MM.1S (cell line): ENCODE data around the gene RABEP2.

Experiments used
- DNase-seq: peaks from one replicate; pipeline ENCODE4 v3.0.0-alpha.2; 2015
- H2AFZ ChIP-seq: fragments of 300-600 bp; sonication (generic); 2 replicates; pipeline ENCODE4 v1.6.0; 2016; ENCODE audit warnings: antibody characterized with exemption, low read length
- H3F3A ChIP-seq: fragments of 300-600 bp; sonication (generic); 2 replicates; pipeline ENCODE4 v1.6.1; 2016; ENCODE audit warnings: mild to moderate bottlenecking, antibody characterized with exemption, low read length, moderate library complexity, mixed read lengths; ENCODE audit not compliant: insufficient read depth
- H3K27ac ChIP-seq: fragments of 300-600 bp; sonication (generic); 2 replicates; pipeline ENCODE4 v1.5.1; 2016; ENCODE audit warnings: mild to moderate bottlenecking, low read length
- H3K27me3 ChIP-seq: fragments of 300-600 bp; sonication (generic); replicated peaks from 2 replicates; pipeline ENCODE4 v1.6.0; 2016; ENCODE audit warnings: low read length; ENCODE audit not compliant: insufficient read depth
- H3K36me3 ChIP-seq: fragments of 300-600 bp; sonication (generic); replicated peaks from 2 replicates; pipeline ENCODE4 v1.6.1; 2016; ENCODE audit warnings: mild to moderate bottlenecking, low read length, mixed read lengths; ENCODE audit not compliant: insufficient read depth
- H3K4me1 ChIP-seq: fragments of 300-600 bp; sonication (generic); 2 replicates; pipeline ENCODE4 v1.6.1; 2016; ENCODE audit warnings: low read length, mixed read lengths
- H3K4me2 ChIP-seq: fragments of 300-600 bp; sonication (generic); 2 replicates; pipeline ENCODE4 v1.6.0; 2016; ENCODE audit warnings: low read depth, low read length
- H3K4me3 ChIP-seq: fragments of 300-600 bp; sonication (generic); 2 replicates; pipeline ENCODE4 v1.5.1; 2016; ENCODE audit warnings: low read length, mixed read lengths
- H3K79me2 ChIP-seq: fragments of 300-600 bp; sonication (generic); 2 replicates; pipeline ENCODE4 v1.6.1; 2016; ENCODE audit warnings: mixed run types, low read length, mixed read lengths
- H3K9ac ChIP-seq: fragments of 300-600 bp; sonication (generic); 2 replicates; pipeline ENCODE4 v1.6.1; 2016; ENCODE audit warnings: low read length, mixed read lengths
- H3K9me2 ChIP-seq: fragments of 300-600 bp; sonication (generic); replicated peaks from 2 replicates; pipeline ENCODE4 v1.6.1; 2016; ENCODE audit warnings: mild to moderate bottlenecking, low read length, mixed read lengths; ENCODE audit not compliant: insufficient read depth
- H3K9me3 ChIP-seq: fragments of 300-600 bp; sonication (generic); replicated peaks from 2 replicates; pipeline ENCODE4 v1.6.1; 2016; ENCODE audit warnings: mild to moderate bottlenecking, low read length, mixed read lengths; ENCODE audit not compliant: insufficient read depth
- H4K20me1 ChIP-seq: fragments of 300-600 bp; sonication (generic); 2 replicates; pipeline ENCODE4 v1.6.1; 2016; ENCODE audit warnings: mild to moderate bottlenecking, low read length, moderate library complexity, mixed read lengths; ENCODE audit not compliant: insufficient read depth
- EZH2 ChIP-seq: fragments of 300-600 bp; sonication (generic); optimal IDR thresholded peaks from 2 replicates; pipeline ENCODE3; 2017; ENCODE audit warnings: low read depth, mild to moderate bottlenecking, antibody characterized with exemption, low read length, mixed read lengths
- EZH2phosphoT487 ChIP-seq: fragments of 300-600 bp; sonication (generic); IDR thresholded peaks from 2 replicates; pipeline ENCODE4 v1.6.1; 2018; ENCODE audit warnings: antibody characterized with exemption, low read length
- TF ChIP-seq, protein P1 (sequence below): fragments of 300-600 bp; sonication (generic); IDR thresholded peaks from 2 replicates; pipeline ENCODE4 v1.5.1; 2016; ENCODE audit warnings: antibody characterized with exemption, low read length, mixed read lengths

Gene RABEP2

DNA sequence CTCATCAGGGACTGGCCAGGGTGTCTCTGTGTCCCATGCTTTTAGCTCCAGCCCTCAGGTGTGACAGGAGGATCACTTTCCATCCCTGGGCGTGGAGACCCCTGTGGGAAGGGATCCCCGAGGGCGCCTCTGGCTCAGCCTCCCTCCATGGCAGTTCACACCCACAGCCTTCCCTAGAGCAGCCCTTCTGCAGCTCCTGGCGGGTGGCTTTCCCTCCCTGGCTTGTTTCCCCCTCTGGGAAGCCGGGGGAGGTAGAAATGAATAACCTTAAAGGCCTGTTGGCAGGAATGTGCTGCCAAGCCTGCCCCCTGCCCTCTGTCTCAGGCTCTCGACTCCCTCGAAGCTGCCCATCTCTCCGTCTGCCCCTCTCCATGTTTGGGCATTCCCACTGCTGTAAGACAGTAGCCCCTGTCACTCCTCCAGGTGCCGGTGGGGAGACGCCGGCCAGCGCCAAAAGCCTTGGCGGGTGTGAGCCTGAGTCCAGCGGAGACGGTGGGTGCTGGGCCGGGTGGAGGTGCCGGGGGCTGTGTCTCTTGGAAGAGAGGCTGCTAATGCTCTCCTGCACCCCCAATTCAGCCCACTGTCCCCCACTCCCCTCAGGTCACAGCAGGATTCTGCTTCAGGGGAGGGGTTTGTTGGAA, 48.9 kb downstream of the RABEP2 start:
- H3K36me3 ChIP-seq, result no peaks in the 10 kb centered on the region
- no peak overlapping the region for H2AFZ ChIP-seq
- no peaks in the 10 kb centered on the region for H4K20me1 ChIP-seq
- H3K9me2 ChIP-seq, result no peaks in the 10 kb centered on the region
- TF ChIP-seq, protein P1, sequence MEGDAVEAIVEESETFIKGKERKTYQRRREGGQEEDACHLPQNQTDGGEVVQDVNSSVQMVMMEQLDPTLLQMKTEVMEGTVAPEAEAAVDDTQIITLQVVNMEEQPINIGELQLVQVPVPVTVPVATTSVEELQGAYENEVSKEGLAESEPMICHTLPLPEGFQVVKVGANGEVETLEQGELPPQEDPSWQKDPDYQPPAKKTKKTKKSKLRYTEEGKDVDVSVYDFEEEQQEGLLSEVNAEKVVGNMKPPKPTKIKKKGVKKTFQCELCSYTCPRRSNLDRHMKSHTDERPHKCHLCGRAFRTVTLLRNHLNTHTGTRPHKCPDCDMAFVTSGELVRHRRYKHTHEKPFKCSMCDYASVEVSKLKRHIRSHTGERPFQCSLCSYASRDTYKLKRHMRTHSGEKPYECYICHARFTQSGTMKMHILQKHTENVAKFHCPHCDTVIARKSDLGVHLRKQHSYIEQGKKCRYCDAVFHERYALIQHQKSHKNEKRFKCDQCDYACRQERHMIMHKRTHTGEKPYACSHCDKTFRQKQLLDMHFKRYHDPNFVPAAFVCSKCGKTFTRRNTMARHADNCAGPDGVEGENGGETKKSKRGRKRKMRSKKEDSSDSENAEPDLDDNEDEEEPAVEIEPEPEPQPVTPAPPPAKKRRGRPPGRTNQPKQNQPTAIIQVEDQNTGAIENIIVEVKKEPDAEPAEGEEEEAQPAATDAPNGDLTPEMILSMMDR, result no peak
- no peak for TF ChIP-seq EZH2phosphoT487
- no peak for TF ChIP-seq EZH2
- no peak overlapping the region for H3K27ac ChIP-seq
- H3K4me2 ChIP-seq, result no peak overlapping the region
- H3K9ac ChIP-seq, result no peak overlapping the region
- peaks cover 6% of the 10 kb centered on the region; the same call in 1 of the 2 replicates for H3K4me1 ChIP-seq
- H3K4me3 ChIP-seq, result no peak overlapping the region
- no peak for DNase-seq
- no peaks in the 10 kb centered on the region for H3K27me3 ChIP-seq
- no peaks in the 10 kb centered on the region for H3K79me2 ChIP-seq
- no peaks in the 10 kb centered on the region for H3K9me3 ChIP-seq
- no peaks in the 10 kb centered on the region for H3F3A ChIP-seq

DNA sequence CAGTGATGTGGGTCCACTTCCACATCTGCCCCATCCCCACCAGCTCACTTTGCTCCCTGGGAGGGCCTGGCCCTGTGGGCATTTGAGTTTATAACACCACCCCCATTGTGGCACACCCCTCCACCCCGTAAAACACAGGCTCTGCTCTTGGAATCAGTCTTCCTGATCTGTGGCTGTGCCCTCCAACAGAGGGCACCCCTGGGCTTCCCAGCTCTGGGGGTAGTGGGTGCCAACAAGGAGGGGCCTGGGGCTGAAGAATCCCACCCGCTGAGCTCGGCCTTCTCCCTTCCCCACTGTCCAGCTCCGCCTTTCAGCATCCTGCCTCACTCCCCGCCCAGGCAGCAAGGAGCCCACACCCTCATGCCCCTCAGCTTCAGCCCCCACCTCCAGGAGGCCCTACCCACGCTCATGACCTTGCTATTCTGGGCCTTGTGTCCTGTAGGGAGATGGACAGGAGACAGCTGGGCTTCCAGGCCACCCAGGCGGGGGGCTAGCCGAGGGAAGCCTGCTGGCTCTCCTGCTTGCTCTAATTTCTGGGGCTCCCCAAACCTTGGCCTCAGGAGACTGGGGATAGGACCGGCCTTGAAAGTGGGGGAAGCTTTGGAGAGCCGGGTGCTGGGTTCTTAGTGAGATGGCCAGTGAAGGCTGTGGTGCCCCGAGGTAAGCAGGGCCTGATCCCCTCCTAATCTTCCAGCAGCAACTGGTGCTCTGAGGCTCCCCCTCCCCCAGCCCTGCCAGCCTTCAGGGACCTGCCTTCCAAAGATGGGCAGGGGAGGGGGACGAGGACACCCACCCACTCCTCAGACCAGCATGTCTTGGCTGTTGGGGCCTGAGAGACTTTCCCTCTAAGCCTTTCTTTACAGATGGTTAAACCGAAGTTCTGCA, 49.7 kb downstream of the RABEP2 start:
- Histone ChIP-seq H3K9ac (no peak overlapping the region), H3K27ac (no peak overlapping the region)
- TF ChIP-seq EZH2phosphoT487 (no peak), EZH2 (no peak)
- TF ChIP-seq, protein P1, result no peak

DNA sequence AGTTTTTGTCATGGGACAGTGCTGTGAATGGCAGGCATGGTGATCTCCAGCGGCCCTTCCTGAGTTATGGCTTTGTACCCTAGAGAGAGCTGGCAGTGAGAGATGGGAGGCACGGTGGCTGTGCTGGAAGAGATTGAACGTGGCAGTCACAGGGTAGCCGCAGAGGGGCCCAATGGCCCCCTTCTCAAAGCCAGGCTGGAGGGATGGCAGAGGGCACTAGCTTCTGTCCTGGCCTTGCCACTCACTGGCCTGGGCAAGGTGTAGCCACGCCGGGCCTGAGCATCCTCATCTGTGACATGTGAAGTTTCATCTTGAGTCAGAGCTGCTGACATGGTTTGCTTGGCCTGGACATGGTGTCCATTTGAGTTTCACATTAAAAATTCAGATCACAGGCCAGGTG, 50.6 kb downstream of the RABEP2 start:
- Histone ChIP-seq H3K9me3 (no peaks in the 10 kb centered on the region), H3K4me3 (no peak overlapping the region), H3K4me2 (no peak overlapping the region), H3F3A (no peaks in the 10 kb centered on the region), H3K36me3 (no peaks in the 10 kb centered on the region), H2AFZ (no peak overlapping the region), H3K9me2 (no peaks in the 10 kb centered on the region), H3K27ac (no peak overlapping the region), H3K4me1 (no peaks in the 10 kb centered on the region), H3K9ac (no peak overlapping the region), H3K27me3 (no peaks in the 10 kb centered on the region), H4K20me1 (no peaks in the 10 kb centered on the region), H3K79me2 (no peaks in the 10 kb centered on the region)
- TF ChIP-seq EZH2phosphoT487, result no peak
- TF ChIP-seq, protein P1, result no peak
- TF ChIP-seq EZH2, result no peak
- DNase-seq, result no peak

More for the DNA sequence above, 49.7 kb downstream of the RABEP2 start:
- no peak overlapping the region for H3K4me2 ChIP-seq
- H3K4me1 ChIP-seq, result peaks cover 4% of the 10 kb centered on the region; the same call in 1 of the 2 replicates
- H3F3A ChIP-seq, result no peaks in the 10 kb centered on the region
- H3K9me2 ChIP-seq, result no peaks in the 10 kb centered on the region
- no peaks in the 10 kb centered on the region for H4K20me1 ChIP-seq
- no peaks in the 10 kb centered on the region for H3K9me3 ChIP-seq
- no peak for DNase-seq
- H3K36me3 ChIP-seq, result no peaks in the 10 kb centered on the region
- H3K4me3 ChIP-seq, result no peak overlapping the region
- H3K79me2 ChIP-seq, result no peaks in the 10 kb centered on the region
- no peak overlapping the region for H2AFZ ChIP-seq
- no peaks in the 10 kb centered on the region for H3K27me3 ChIP-seq
